Stimulated activated CD4-positive, alpha-beta T cell treated with anti-CD3 and anti-CD28 coated beads, Interleukin-4, amount 100 ng/mL, for 24 hours (primary cell): ENCODE measurements around the gene ZC3H7A.
A peak's percentile ranks its signal among the peaks of the same experiment; 100 is the strongest.
"Not testable (repeated sequence)": the region's sequence is repeated elsewhere in the genome, so short reads cannot be mapped to it uniquely, and the experiment has no call there.

Experiments used
- DNase-seq: peaks from one replicate; pipeline ENCODE4 v3.0.0-alpha.2; 2020

The ZC3H7A gene, protein sequence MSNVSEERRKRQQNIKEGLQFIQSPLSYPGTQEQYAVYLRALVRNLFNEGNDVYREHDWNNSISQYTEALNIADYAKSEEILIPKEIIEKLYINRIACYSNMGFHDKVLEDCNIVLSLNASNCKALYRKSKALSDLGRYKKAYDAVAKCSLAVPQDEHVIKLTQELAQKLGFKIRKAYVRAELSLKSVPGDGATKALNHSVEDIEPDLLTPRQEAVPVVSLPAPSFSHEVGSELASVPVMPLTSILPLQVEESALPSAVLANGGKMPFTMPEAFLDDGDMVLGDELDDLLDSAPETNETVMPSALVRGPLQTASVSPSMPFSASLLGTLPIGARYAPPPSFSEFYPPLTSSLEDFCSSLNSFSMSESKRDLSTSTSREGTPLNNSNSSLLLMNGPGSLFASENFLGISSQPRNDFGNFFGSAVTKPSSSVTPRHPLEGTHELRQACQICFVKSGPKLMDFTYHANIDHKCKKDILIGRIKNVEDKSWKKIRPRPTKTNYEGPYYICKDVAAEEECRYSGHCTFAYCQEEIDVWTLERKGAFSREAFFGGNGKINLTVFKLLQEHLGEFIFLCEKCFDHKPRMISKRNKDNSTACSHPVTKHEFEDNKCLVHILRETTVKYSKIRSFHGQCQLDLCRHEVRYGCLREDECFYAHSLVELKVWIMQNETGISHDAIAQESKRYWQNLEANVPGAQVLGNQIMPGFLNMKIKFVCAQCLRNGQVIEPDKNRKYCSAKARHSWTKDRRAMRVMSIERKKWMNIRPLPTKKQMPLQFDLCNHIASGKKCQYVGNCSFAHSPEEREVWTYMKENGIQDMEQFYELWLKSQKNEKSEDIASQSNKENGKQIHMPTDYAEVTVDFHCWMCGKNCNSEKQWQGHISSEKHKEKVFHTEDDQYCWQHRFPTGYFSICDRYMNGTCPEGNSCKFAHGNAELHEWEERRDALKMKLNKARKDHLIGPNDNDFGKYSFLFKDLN

DNA sequence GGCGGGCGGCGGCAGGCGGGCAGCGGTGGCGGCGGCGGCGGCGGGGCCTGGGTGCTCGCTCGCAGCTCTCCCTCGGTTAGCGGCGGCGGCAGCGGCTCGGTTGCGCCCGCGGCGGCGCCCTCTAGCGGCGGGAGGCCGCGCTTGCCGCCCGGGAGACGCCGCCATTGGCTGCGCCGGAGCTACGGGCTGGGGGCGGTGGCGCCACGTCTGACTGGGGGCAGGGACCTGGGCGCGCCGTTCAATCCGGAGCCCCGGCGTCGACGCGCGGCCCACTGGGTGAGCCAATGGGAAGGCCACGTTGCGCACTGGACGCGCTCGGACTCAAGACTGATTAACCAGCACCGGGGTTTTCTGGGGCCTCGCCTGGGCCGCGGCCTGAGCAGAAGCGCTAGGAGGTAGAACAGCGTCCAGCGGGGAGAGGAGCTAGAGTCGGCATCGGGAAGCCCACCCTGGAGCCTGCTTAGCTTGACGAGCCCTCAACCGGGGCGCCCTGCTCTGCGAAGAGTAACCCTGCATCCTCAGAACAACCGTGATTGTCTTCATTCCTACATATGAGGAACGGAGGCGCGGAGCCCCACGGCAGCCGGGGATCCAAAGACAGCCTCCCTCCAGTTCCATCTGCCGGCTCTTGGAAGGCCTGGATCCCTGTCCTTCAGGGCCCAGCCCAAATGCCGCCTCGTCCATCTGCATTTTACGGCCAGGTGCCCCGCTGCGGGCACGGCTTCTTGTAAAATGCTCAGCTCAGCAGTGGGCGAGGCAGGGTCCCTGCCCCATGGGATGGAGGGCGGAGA is at the start of gene ZC3H7A:
Gene ZC3H7A, minus strand, starts transcription at position 93 of the 791 bp plus-strand sequence. CDS start 14,904 bp downstream, outside the sequence.
- DNase-seq: peak; percentile 93

DNA sequence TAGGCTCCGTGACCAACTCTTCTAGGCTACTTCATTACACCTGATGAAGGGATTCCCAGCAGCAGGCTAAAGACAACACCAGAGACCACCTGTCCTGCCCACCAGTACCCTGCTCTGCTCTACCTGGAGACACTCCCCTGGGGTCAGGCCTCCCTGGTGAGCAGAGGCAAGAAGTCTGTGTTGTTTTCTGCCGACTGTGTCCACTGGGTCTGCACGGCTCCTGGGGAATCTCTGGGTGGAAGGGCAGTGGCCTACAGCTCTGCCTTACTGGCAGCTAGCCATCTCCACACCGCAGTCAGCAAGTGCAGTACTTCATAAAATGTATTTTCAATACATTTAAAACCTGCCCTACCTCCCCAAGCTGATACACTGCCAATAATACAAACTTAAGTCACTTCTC is 47.4 kb upstream of the ZC3H7A start:
- DNase-seq: no peak

DNA sequence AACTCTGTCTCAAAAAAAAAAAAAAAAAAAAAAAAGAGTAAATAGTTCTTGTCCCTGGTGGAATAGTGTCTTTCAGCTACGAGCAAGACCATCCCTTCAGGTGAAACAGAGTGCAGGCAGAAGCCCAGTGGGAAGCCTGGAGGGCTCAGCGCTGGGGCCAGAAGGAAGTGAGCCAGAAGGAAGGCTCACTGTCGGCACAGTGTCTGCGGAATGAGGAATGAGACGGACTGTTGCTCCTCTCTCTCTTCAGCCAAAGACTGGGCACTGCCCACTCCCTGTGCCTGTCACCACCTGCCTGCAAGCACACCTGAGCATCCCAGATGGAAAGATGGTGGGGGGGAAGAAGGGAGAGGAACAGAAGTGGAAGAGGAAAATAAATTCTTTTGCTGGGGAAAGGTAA is 46.8 kb upstream of the ZC3H7A start:
- no peak for DNase-seq

DNA sequence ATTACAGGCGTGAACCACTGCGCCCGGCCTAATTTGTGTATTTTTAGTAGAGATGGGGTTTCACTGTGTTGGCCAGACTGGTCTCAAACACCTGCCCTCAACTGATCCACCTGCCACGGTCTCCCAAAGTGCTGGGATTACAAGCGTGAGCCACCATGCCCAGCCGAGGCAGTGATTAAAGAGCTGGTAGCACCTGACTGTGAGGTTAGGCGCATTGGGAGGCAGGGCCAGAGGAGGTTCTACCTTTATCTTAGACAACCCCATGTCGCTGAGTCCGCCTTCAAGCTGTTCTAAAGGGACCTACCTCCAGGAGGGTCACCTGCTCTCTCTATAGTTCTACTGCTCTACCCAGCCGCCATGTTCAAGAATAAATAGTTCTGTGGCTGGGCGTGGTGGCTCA is 46.1 kb upstream of the ZC3H7A start:
- DNase-seq: no peak

DNA sequence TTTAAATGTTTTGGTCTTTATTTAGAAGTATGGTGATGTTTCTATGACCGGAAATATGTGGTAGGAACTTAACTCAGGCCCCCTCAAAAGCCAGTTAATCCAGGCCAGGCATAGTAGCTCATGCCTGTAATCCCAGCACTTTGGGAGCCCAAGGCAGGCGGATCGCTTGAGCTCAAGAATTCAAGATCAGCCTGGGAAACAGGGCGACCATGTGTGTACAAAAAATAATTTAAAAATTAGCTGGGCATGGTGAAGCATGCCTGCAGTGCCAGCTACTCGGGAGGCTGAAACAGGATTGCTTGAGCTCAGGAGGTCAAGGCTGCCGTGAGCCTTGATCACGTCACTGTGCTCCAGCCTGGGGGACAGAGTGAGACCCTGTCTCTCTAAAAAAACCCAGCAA is 44.0 kb upstream of the ZC3H7A start:
- no peak for DNase-seq

DNA sequence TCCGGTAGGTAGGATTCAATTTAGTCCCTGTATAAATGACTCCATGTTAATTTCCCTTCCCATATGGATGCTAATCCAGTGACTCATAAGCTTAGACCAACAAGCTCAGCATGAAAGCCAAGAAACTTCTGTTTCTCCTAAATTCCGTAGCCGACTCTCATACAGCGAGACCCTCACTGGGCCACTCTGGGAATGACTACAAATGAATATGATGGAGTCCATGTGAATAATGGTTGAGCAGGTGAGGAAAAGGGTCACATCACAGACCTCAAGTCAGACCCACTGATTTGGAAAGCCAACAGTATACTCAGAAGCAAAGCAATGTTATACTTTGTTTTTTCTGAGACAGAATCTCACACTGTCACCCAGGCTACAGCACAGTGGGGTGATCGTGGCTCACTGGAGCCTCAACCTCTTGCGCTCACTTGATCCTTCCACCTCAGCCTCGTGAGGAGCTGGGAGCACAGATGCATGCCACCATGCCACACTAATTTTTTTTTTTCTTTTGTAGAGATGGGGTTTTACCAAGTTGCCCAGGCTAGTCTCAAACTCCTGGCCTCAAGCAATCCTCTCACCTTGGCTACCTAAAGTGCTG is 39.7 kb upstream of the ZC3H7A start:
- DNase-seq: no peak

DNA sequence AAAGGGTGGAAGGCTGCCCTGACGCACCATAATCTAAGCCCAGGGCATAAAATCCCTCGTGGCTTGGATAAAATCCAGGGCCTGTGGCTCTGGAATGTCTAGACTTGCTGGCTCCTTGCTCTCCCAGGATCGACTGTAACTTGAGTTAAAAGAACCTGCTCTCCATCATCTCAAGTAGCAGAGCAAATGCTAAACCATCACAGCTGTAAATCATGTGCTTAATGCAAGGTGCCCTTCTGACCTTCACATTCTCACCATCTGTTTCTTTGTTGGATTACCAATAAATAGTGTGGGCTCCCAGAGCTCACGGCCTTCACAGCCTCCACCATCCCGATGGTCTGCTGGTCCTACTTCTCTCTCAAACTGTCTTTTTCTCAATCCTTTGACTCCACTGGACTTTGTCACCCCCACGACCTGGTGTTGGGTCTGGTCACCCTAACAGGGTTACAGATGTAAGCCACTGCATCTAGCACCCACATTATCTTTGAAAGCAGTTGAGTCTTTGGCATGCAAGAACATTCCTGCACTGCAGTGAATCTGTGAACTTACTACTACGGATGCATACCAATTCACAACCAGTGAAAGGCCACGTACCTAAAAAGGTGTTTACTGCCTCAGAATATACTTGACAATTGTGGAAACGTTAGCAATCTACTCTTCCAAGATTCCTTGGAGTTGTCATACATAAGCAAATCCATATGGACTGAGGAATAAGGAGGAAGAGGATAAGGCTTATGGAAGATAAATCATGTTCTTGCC is 39.0 kb upstream of the ZC3H7A start:
- DNase-seq: no peak

DNA sequence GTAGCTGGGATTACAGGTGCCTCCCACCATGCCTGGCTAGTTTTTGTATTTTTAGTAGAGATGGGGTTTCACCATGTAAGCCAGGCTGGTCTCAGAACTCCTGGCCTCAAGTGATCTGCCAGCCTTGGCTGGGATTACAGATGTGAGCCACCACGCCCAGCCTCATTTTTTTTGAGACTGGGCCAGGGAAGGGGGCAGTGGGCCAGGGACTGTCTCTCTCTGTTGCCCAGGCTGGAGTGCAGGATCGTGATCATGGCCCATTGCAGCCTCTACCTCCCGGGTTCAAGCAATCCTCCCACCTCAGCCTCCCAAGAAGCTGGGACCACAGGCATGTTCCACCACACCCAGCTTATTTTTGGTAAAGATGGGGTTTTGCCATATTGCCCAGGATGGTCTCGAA is 38.3 kb upstream of the ZC3H7A start:
- DNase-seq: no peak

DNA sequence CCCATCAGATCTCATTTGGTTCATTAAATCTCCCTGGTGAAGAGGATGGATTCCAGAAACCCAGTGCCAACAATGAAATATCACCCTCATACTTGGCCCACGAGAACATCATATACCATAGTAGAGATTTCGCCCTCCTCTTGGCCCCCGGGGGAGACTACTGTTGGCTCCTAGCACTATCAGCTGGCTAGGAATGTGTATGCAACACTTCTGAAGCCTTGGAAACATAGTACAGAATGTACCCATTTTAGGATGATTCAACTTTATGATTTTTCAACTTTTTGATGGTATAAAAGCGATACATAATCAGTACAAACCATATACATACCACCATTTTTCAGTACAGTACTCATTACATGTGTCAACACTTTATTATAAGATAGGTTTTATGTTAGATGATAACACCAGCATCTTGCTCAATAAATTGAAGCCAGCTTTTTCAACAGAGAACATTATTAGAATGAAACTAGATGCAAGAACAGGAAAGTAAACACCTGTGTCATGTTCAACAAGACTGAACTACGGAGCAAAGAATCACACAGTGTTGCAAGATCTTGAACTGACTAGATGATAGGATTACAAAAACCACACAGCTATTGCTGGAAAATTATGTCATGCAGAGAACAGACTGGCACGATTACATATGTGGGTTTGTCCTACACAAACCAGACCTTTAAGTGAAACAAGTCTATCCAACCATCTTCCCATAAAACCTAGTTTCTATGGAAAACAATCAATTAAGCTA is 37.1 kb upstream of the ZC3H7A start:
- no peak for DNase-seq

DNA sequence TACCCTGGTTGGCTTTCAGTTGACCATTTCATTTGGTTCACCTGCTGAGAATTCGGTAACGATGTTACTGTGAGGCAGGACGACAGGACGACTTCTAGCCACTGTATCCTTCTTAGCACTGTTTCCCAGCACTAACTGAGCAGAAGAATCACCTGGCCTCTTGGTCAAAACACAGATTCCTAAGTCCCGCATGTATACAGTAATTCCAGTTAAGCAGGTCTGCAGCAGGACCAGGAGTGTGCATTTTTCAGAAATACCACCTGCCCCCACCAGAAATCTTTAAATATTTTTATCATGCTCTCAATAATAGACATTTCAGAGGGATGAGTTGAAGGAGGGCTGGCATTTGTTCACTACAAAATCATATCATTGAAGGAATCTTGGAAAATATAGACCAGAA is 31.6 kb upstream of the ZC3H7A start:
- DNase-seq: no peak

DNA sequence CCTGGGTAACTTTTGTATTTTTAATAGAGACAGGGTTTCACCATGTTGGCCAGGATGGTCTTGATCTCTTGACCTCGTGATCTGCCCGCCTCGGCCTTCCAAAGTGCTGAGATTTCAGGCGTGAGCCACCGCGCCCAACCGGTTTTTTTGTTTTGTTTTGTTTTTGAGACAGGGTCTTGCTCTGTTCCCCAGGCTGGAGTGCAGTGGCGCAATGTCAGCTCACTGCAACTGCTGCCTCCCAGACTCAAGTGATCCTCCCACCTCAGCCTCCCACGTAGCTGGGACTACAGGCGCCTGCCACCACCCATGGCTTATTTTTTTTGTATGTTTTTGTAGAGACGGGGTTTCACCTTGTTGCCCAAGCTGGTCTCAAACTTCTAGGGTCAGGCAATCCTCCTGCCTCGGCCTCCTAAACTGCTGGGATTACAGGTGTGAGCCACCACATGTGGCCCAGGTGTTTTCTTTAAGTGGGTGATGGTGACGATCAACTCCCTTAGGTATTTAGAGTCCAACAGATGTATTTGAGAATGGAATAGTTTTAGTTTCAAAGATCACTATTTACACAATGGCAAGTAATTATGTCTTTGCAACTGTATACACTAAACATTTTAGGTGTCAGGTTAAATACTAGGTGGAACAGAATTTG is 28.6 kb upstream of the ZC3H7A start:
- not testable (repeated sequence) for DNase-seq

DNA sequence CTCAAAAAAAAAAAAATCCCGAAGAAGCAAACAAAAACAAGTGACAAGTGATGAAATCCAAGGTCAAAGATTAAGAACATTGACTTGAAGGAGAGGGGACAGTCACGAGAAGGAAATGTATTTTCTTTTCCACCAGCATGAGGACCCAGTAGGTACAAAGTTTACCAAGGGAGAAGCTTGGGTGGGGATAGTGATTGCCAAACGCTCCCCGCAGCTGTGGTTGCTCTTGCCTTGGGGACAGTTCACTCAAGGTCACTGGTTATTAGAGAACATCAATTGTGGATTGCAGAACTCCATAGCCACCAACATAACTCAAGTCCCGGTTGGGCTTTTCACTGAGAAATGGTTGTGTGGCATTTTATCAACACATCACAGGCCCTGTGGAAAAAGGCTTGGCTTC is 27.3 kb upstream of the ZC3H7A start:
- no peak for DNase-seq

DNA sequence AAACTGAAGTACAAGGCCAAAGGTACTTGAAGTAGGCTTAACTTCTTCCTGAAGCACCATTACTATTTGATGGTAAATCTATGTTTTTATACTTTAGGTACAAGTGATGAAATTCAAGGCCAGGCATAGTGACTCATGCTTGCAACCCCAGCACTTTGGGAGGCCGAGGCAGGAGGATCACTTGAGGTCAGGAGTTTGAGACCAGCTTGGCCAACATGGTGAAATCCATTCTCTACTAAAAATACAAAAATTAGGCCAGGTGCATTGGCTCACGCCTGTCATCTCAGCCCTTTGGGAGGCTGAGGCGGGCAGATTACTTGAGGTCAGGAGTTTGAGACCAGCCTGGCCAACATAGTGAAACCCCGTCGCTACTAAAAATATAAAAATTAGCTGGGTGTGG is 26.6 kb upstream of the ZC3H7A start:
- DNase-seq: not testable (repeated sequence)

DNA sequence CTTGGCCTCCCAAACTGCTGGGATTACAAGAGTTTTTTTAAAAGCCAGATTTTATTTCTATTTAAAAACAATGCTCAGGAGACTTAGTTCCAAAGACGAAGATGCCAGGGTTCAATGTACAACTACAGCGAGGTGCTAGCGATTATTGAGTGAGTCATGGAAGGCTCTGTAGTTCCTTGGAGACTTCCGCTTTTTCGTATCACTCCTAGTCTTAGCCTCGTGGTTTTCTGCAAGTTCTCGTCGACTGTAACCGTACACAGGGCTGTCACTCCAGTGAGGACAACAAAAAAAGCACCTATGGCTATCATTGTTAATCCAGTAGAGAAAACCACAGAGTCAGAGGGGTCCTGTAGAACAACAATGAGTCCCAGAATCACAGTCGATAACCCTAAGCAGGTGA is 22.7 kb upstream of the ZC3H7A start:
- no peak for DNase-seq

DNA sequence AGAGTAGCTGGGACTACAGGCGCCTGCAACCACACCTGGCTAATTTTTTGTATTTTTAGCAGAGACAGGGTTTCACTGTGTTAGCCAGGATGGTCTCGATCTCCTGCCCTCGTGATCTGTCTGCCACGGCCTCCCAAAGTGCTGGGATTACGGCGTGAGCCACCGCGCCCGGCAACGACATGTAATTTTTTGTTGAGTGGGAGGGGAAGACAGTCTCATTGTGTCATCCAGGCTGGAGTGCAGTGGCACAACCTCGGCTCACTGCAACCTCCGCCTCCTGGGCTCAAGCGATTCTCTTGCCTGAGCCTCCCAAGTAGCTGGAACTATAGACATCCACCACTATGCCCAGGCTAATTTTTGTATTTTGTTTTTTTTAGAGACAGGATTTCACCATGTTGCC is 21.9 kb upstream of the ZC3H7A start:
- not testable (repeated sequence) for DNase-seq

DNA sequence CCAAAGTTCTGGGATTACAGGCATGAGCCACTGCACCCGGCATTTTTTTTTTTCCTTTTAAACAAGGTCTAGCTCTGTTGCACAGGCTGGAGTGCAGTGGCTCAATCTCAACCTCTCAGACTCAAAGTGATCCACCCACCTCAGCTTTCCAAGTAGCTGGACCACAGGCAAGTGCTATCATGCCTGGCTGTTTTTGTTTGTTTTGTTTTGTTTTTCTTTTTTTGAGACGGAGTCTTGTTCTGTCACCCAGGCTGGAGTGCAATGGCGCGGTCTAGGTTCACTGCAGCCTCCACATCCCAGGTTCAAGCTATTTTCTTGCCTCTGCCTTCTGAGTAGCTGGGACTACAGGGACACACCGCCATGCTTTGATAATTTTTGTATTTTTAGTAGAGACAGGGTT is 19.1 kb upstream of the ZC3H7A start:
- DNase-seq: no peak

DNA sequence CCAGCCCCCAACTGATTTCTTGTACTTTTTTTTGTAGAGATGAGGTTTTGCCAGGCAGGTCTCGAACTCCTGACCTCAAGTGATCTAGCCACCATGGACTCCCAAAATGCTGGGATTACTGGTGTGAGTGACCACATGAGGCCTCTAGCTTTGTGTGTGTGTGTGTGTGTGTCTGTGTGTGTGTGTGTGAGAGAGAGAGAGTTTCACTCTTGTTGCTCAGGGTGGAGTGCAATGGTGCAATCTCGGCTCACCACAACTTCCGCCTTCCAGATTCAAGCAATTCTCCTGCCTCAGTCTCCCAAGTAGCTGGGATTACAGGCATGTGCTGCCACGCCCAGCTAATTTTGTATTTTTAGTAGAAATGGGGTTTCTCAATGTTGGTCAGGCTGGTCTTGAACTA is 17.7 kb upstream of the ZC3H7A start:
- not testable (repeated sequence) for DNase-seq

DNA sequence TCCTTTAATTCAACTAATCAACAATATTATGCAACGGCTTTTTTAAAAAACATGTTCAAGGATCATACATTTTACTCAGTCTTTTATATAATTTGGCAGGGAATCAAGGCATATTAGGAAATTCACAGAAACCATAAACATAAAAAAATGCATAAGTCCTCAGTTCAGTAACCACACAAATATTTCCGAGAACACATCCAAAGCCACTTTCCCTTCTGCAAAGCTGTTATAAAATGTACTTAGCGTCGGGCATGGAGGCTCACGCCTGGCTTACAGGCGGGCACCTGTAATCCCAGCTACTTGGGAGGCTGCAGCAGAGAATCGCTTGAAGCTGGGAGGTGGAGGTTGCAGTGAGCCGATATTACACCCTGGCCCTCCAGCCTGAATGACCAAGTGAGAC is 9.7 kb upstream of the ZC3H7A start:
- no peak for DNase-seq

DNA sequence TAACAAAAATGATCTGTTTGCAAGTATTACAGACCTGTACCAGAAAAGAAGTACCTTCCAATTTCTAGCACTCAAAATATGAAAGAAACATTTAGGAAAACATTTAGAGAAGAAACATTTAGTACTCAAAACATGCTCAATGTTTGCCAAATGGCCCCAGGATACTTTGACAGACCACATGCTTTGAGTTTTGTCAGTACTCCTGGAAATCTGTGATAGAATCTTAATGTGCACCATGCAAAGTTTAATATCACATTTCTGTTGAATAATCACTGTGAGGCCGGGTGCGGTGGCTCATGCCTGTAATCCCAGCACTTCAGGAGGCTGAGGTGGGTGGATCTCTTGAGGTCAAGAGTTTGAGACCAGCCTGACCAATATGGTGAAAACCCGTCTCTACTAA is 8.5 kb upstream of the ZC3H7A start:
- no peak for DNase-seq

DNA sequence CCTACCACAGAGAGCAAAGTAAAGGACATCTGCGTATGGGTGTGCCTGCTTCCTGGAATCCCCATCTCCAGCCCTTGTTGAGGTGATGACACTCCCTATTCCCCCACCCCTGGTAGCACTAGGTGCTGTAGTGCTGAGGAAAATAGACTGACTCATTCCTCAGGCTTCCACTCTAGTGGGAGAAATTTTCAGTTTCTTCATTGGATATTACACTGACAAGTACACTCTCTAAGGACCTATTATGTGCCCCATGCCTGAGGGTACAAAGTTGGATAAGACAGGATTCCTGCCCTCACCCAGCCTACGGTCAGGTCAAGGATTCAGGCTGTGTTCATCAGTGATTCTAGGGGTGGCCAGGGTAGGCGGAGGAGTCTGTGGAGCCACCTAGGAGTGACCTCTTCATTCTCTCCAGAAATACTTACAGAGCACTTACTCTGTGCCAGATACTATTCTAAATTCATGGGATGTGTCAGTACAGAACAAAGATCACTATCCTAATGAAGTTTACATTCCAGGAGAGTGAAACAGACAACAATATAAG is 4.5 kb upstream of the ZC3H7A start:
- no peak for DNase-seq
